GM23338 (cell line): Measurements from ENCODE around the gene TET2. TPM values are rescaled to one million over a fixed set of nuclear protein-coding genes. Genes with fewer than 3 reads are reported as not detected.

ENCODE experiments used
- ATAC-seq: fragments of 200-7000 bp; cut with Tn5 transposase; 3 replicates; pipeline ENCODE4 v1.9.1; 2020
- DNase-seq: peaks from one replicate; pipeline ENCODE4 v3.0.0-alpha.2; 2015; ENCODE audit warnings: low spot score
- H2AFZ ChIP-seq: fragments of 200-600 bp; sonication (generic); 2 replicates; pipeline ENCODE4 v1.8.0; 2016; ENCODE audit warnings: antibody characterized with exemption, mild to moderate bottlenecking, moderate library complexity
- H3F3A ChIP-seq: fragments of 200-600 bp; sonication (generic); replicated peaks from 2 replicates; pipeline ENCODE4 v1.8.0; 2017; ENCODE audit warnings: antibody characterized with exemption, mixed run types, low read depth
- H3K27ac ChIP-seq: fragments of 200-600 bp; sonication (generic); 2 replicates; pipeline ENCODE4 v1.6.1; 2016; ENCODE audit warnings: low read depth
- H3K27me3 ChIP-seq: fragments of 200-600 bp; sonication (generic); 2 replicates; pipeline ENCODE4 v1.8.0; 2016; ENCODE audit warnings: mild to moderate bottlenecking, mixed run types, moderate library complexity; ENCODE audit not compliant: insufficient read depth
- H3K36me3 ChIP-seq: fragments of 200-600 bp; sonication (generic); 2 replicates; pipeline ENCODE4 v1.8.0; 2016; ENCODE audit warnings: mild to moderate bottlenecking; ENCODE audit not compliant: insufficient read depth
- H3K4me1 ChIP-seq: fragments of 200-600 bp; sonication (generic); 2 replicates; pipeline ENCODE4 v1.8.0; 2016; ENCODE audit warnings: mild to moderate bottlenecking, moderate library complexity; ENCODE audit not compliant: insufficient read depth
- H3K4me2 ChIP-seq: fragments of 200-600 bp; sonication (generic); 2 replicates; pipeline ENCODE4 v1.7.1; 2017; ENCODE audit warnings: mixed run types
- H3K4me3 ChIP-seq: fragments of 200-600 bp; sonication (generic); 2 replicates; pipeline ENCODE4 v1.6.1; 2016; ENCODE audit warnings: mixed run types
- H3K79me2 ChIP-seq: fragments of 200-600 bp; sonication (generic); replicated peaks from 2 replicates; pipeline ENCODE4 v1.8.0; 2017; ENCODE audit warnings: mild to moderate bottlenecking; ENCODE audit not compliant: insufficient read depth
- H3K9me2 ChIP-seq: fragments of 200-600 bp; sonication (generic); 2 replicates; pipeline ENCODE4 v1.8.0; 2017; ENCODE audit not compliant: insufficient read depth
- H4K20me1 ChIP-seq: fragments of 200-600 bp; sonication (generic); replicated peaks from 2 replicates; pipeline ENCODE4 v1.8.0; 2017; ENCODE audit warnings: mild to moderate bottlenecking; ENCODE audit not compliant: insufficient read depth
- H3K27ac Mint-ChIP-seq: 2 replicates; pipeline ENCODE4 v1.8.0; 2020; ENCODE audit warnings: inconsistent platforms, mild to moderate bottlenecking, moderate library complexity, mixed read lengths
- H3K27me3 Mint-ChIP-seq: 3 replicates; pipeline ENCODE4 v1.8.0; 2022; ENCODE audit warnings: low read depth, mild to moderate bottlenecking, moderate library complexity, mixed read lengths, inconsistent platforms; ENCODE audit not compliant: insufficient read depth, poor library complexity
- H3K36me3 Mint-ChIP-seq: 3 replicates; pipeline ENCODE4 v1.8.0; 2021; ENCODE audit warnings: low read depth, mild to moderate bottlenecking, inconsistent platforms, moderate library complexity, mixed read lengths
- H3K4me1 Mint-ChIP-seq: 3 replicates; pipeline ENCODE4 v1.8.0; 2020; ENCODE audit warnings: mild to moderate bottlenecking, inconsistent platforms, mixed read lengths
- H3K4me3 Mint-ChIP-seq: 3 replicates; pipeline ENCODE4 v1.8.0; 2021; ENCODE audit warnings: moderate library complexity, mild to moderate bottlenecking, inconsistent platforms, mixed read lengths
- H3K9me3 Mint-ChIP-seq: 3 replicates; pipeline ENCODE4 v1.8.0; 2020; ENCODE audit warnings: moderate library complexity, mild to moderate bottlenecking, inconsistent platforms, mixed read lengths
- EZH2phosphoT487 ChIP-seq: fragments of 200-600 bp; sonication (generic); IDR thresholded peaks from one replicate; pipeline ENCODE4 v1.8.1; 2018; ENCODE audit warnings: antibody characterized with exemption; ENCODE audit not compliant: unreplicated experiment
- NANOG ChIP-seq: IDR thresholded peaks from 2 replicates; pipeline ENCODE4 v1.6.1; 2016; ENCODE audit warnings: antibody characterized with exemption, borderline replicate concordance
- POLR2AphosphoS5 ChIP-seq: IDR thresholded peaks from 2 replicates; pipeline ENCODE4 v1.6.1; 2016; ENCODE audit warnings: antibody characterized with exemption, low read depth
- STAT1 ChIP-seq: IDR thresholded peaks from one replicate; pipeline ENCODE4 v1.6.1; 2016; ENCODE audit warnings: antibody characterized with exemption; ENCODE audit not compliant: unreplicated experiment
- ZNF331 ChIP-seq: fragments of 250-450 bp; sonication (Bioruptor Pico); IDR thresholded peaks from 2 replicates; pipeline ENCODE4 v1.5.0; 2020; ENCODE audit warnings: low read depth, mild to moderate bottlenecking, moderate library complexity
- polyA plus RNA-seq: library from polyadenylated mRNA; unstranded; fragments of >200 nt; fragmentation: Nextera tagmentation; extraction: Ambion mirVana; gene quantifications from 2 replicates; pipeline ENCODE4 v1.2.1, GENCODE V29; 2016
- total RNA-seq: library from RNA; depleted of rRNA; stranded (reverse); fragments of >200 nt; shearing (Covaris generic); gene quantifications from 2 replicates; pipeline ENCODE4 v1.2.3, GENCODE V29; 2014
- TF ChIP-seq, protein P1 (sequence below): fragments of 250-450 bp; sonication (Bioruptor Pico); IDR thresholded peaks from 2 replicates; pipeline ENCODE4 v1.5.0; 2020; ENCODE audit warnings: mild to moderate bottlenecking, moderate library complexity
- TF ChIP-seq, protein P2 (sequence below), 2 experiments: fragments of 200-600 bp in 1 of 2; sonication (generic) in 1 of 2; conservative IDR thresholded peaks; 2 replicates each; pipeline versions ENCODE4 v1.5.1 to v1.6.1; 2016 to 2017; ENCODE audit warnings: antibody characterized with exemption in 2 of 2, low read depth in 2 of 2, mild to moderate bottlenecking in 2 of 2, moderate library complexity in 1 of 2

Gene TET2
- total and polyA plus RNA-seq, 2 experiments from 2014 or later = 1.2 to 2.2 TPM

DNA sequence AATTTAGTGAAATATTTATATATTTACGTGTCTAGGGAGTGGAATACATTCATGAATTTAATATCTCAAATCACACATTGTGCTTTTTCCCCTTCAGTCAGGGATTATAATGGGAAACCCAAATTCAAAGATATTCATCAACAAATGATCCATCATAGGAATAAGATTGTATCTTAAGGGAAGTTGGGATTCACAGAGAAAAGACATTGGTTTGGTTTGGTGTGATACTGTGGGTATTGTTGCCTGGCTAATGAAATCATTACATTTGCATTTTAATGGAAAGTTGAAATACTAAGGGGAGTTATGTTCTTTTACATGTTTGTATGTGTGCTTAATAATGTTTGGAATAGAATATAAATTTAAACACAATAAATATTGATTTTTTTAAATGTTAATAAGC, 1.7 kb downstream of the TET2 start (continued):
- TF ChIP-seq, protein P1, sequence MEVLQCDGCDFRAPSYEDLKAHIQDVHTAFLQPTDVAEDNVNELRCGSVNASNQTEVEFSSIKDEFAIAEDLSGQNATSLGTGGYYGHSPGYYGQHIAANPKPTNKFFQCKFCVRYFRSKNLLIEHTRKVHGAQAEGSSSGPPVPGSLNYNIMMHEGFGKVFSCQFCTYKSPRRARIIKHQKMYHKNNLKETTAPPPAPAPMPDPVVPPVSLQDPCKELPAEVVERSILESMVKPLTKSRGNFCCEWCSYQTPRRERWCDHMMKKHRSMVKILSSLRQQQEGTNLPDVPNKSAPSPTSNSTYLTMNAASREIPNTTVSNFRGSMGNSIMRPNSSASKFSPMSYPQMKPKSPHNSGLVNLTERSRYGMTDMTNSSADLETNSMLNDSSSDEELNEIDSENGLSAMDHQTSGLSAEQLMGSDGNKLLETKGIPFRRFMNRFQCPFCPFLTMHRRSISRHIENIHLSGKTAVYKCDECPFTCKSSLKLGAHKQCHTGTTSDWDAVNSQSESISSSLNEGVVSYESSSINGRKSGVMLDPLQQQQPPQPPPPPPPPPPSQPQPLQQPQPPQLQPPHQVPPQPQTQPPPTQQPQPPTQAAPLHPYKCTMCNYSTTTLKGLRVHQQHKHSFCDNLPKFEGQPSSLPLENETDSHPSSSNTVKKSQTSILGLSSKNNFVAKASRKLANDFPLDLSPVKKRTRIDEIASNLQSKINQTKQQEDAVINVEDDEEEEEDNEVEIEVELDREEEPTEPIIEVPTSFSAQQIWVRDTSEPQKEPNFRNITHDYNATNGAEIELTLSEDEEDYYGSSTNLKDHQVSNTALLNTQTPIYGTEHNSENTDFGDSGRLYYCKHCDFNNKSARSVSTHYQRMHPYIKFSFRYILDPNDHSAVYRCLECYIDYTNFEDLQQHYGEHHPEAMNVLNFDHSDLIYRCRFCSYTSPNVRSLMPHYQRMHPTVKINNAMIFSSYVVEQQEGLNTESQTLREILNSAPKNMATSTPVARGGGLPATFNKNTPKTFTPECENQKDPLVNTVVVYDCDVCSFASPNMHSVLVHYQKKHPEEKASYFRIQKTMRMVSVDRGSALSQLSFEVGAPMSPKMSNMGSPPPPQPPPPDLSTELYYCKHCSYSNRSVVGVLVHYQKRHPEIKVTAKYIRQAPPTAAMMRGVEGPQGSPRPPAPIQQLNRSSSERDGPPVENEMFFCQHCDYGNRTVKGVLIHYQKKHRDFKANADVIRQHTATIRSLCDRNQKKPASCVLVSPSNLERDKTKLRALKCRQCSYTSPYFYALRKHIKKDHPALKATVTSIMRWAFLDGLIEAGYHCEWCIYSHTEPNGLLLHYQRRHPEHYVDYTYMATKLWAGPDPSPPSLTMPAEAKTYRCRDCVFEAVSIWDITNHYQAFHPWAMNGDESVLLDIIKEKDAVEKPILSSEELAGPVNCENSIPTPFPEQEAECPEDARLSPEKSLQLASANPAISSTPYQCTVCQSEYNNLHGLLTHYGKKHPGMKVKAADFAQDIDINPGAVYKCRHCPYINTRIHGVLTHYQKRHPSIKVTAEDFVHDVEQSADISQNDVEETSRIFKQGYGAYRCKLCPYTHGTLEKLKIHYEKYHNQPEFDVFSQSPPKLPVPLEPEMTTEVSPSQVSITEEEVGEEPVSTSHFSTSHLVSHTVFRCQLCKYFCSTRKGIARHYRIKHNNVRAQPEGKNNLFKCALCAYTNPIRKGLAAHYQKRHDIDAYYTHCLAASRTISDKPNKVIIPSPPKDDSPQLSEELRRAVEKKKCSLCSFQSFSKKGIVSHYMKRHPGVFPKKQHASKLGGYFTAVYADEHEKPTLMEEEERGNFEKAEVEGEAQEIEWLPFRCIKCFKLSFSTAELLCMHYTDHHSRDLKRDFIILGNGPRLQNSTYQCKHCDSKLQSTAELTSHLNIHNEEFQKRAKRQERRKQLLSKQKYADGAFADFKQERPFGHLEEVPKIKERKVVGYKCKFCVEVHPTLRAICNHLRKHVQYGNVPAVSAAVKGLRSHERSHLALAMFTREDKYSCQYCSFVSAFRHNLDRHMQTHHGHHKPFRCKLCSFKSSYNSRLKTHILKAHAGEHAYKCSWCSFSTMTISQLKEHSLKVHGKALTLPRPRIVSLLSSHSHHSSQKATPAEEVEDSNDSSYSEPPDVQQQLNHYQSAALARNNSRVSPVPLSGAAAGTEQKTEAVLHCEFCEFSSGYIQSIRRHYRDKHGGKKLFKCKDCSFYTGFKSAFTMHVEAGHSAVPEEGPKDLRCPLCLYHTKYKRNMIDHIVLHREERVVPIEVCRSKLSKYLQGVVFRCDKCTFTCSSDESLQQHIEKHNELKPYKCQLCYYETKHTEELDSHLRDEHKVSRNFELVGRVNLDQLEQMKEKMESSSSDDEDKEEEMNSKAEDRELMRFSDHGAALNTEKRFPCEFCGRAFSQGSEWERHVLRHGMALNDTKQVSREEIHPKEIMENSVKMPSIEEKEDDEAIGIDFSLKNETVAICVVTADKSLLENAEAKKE (CRISPR knock-in tag) = no peak
- TF ChIP-seq STAT1 (no peak), EZH2phosphoT487 (no peak), POLR2AphosphoS5 (no peak)
- TF ChIP-seq, protein P2, sequence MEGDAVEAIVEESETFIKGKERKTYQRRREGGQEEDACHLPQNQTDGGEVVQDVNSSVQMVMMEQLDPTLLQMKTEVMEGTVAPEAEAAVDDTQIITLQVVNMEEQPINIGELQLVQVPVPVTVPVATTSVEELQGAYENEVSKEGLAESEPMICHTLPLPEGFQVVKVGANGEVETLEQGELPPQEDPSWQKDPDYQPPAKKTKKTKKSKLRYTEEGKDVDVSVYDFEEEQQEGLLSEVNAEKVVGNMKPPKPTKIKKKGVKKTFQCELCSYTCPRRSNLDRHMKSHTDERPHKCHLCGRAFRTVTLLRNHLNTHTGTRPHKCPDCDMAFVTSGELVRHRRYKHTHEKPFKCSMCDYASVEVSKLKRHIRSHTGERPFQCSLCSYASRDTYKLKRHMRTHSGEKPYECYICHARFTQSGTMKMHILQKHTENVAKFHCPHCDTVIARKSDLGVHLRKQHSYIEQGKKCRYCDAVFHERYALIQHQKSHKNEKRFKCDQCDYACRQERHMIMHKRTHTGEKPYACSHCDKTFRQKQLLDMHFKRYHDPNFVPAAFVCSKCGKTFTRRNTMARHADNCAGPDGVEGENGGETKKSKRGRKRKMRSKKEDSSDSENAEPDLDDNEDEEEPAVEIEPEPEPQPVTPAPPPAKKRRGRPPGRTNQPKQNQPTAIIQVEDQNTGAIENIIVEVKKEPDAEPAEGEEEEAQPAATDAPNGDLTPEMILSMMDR (conservative IDR thresholded peaks at IDR 0.05; ENCODE audit: low read depth in 2 of 2) = no peak

DNA sequence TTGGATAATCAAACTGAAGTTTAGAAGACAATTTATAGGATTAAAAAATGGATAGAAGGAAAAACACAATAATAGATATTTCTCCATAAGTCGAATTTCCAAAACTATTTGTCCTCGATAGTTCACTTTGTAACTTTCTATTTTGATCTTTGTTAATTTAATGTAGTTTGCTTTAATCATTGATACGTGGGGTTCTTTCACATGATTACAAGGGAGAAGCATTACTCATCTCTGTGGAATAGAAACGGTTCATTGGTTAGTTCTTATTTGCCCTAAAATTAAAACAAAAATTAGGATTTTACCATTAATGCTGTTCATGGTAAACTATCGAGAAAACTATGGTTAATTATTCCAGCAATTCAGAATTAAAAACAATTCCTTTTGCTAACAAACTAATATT, 2.1 kb downstream of the TET2 start:
- peaks cover 74% of the 10 kb centered on the region for H3K27me3 ChIP-seq
- no peaks in the 10 kb centered on the region for H3K9me2 ChIP-seq
- H3K4me1 ChIP-seq = peaks cover 13% of the 10 kb centered on the region
- no peak overlapping the region for H3K27ac Mint-ChIP-seq
- ATAC-seq (no peak), DNase-seq (no peak)
- H3K4me3 Mint-ChIP-seq = no peak overlapping the region
- H3K9me3 Mint-ChIP-seq = no peaks in the 10 kb centered on the region
- H3K4me2 ChIP-seq = no peak overlapping the region
- peaks cover 13% of the 10 kb centered on the region for H3K4me1 Mint-ChIP-seq
- peaks cover 60% of the 10 kb centered on the region for H3K27me3 Mint-ChIP-seq
- H3K4me3 ChIP-seq = no peak overlapping the region
- no peaks in the 10 kb centered on the region; the same call in 1 of the 2 replicates for H3K79me2 ChIP-seq
- no peaks in the 10 kb centered on the region; the same call in 2 of the 3 replicates for H3K36me3 Mint-ChIP-seq
- peaks cover 22% of the 10 kb centered on the region for H4K20me1 ChIP-seq
- H3K36me3 ChIP-seq = no peaks in the 10 kb centered on the region
- 0 out of 2 replicates have a peak, but pooled peaks cover 5% of the 10 kb centered on the region for H3F3A ChIP-seq
- H3K27ac ChIP-seq = no peak overlapping the region
- no peak overlapping the region for H2AFZ ChIP-seq
- no peak for TF ChIP-seq NANOG
- TF ChIP-seq ZNF331 (CRISPR knock-in tag) = no peak
- TF ChIP-seq, protein P1 (CRISPR knock-in tag) = no peak
